Astrocyte (in vitro differentiated cells and primary cell): ENCODE results near the gene SMARCD1. TPM values are rescaled to one million over a fixed set of nuclear protein-coding genes. Genes with fewer than 3 reads are reported as not detected.
A peak's percentile ranks its signal among the peaks of the same experiment; 100 is the strongest.

Source experiments
- DNase-seq: peaks from one replicate; pipeline ENCODE4 v3.0.0-alpha.2; 2010; ENCODE audit warnings: low read depth
- FAIRE-seq: peaks from 2 replicates; lab custom pipeline; 2011; peaks lifted over from hg19 to GRCh38; lab: Jason Lieb, UNC
- H2AFZ ChIP-seq: 2 replicates; pipeline ENCODE4 v1.6.0; 2012; ENCODE audit warnings: low read depth, low read length, inconsistent platforms
- H3K27ac ChIP-seq: 2 replicates; pipeline ENCODE4 v1.5.1; 2011; ENCODE audit warnings: low read depth, low read length, inconsistent platforms
- H3K27me3 ChIP-seq: 2 replicates; pipeline ENCODE4 v1.6.0; 2011; ENCODE audit warnings: low read length, inconsistent platforms; ENCODE audit not compliant: insufficient read depth
- H3K36me3 ChIP-seq: 2 replicates; pipeline ENCODE4 v1.5.1; 2011; ENCODE audit warnings: low read length, inconsistent platforms; ENCODE audit not compliant: insufficient read depth
- H3K4me1 ChIP-seq: 2 replicates; pipeline ENCODE4 v1.5.1; 2011; ENCODE audit warnings: low read length, inconsistent platforms; ENCODE audit not compliant: insufficient read depth
- H3K4me2 ChIP-seq: 2 replicates; pipeline ENCODE4 v1.6.0; 2012; ENCODE audit warnings: low read length, inconsistent platforms
- H3K4me3 ChIP-seq: 2 replicates; pipeline ENCODE4 v1.5.1; 2011; ENCODE audit warnings: low read depth, mild to moderate bottlenecking, low read length, inconsistent platforms; ENCODE audit not compliant: insufficient read depth
- H3K79me2 ChIP-seq: 2 replicates; pipeline ENCODE4 v1.6.0; 2012; ENCODE audit warnings: mild to moderate bottlenecking, low read length, inconsistent platforms; ENCODE audit not compliant: insufficient read depth
- H3K9ac ChIP-seq: 2 replicates; pipeline ENCODE4 v1.6.0; 2012; ENCODE audit warnings: mild to moderate bottlenecking, low read length, inconsistent platforms
- H3K9me3 ChIP-seq: 2 replicates; pipeline ENCODE4 v1.5.1; 2012; ENCODE audit warnings: low read depth, mild to moderate bottlenecking, low read length, inconsistent platforms; ENCODE audit not compliant: insufficient read depth
- H4K20me1 ChIP-seq: 2 replicates; pipeline ENCODE4 v1.6.0; 2012; ENCODE audit warnings: low read length, inconsistent platforms; ENCODE audit not compliant: insufficient read depth
- H3K27ac Mint-ChIP-seq: one replicate; pipeline ENCODE4 v1.8.0; 2021; ENCODE audit warnings: mild to moderate bottlenecking, mixed read lengths; ENCODE audit not compliant: unreplicated experiment
- H3K27me3 Mint-ChIP-seq: one replicate; pipeline ENCODE4 v1.8.0; 2021; ENCODE audit warnings: low read depth, mixed read lengths; ENCODE audit not compliant: unreplicated experiment
- H3K36me3 Mint-ChIP-seq: one replicate; pipeline ENCODE4 v1.8.0; 2021; ENCODE audit warnings: low read depth, mixed read lengths; ENCODE audit not compliant: unreplicated experiment
- H3K4me1 Mint-ChIP-seq: one replicate; pipeline ENCODE4 v1.8.0; 2021; ENCODE audit warnings: low read depth, mixed read lengths; ENCODE audit not compliant: unreplicated experiment
- H3K4me3 Mint-ChIP-seq: one replicate; pipeline ENCODE4 v1.8.0; 2021; ENCODE audit warnings: mild to moderate bottlenecking, moderate library complexity, mixed read lengths; ENCODE audit not compliant: unreplicated experiment
- H3K9me3 Mint-ChIP-seq: one replicate; pipeline ENCODE4 v1.8.0; 2021; ENCODE audit warnings: mild to moderate bottlenecking, mixed read lengths; ENCODE audit not compliant: unreplicated experiment
- CTCF ChIP-seq: IDR thresholded peaks from 2 replicates; pipeline ENCODE4 v1.5.1; 2011; ENCODE audit warnings: low read depth, mild to moderate bottlenecking, inconsistent platforms, low read length, moderate library complexity; ENCODE audit not compliant: insufficient read depth
- EZH2 ChIP-seq: IDR thresholded peaks from 2 replicates; pipeline ENCODE4 v1.6.1; 2012; ENCODE audit warnings: mild to moderate bottlenecking, low read length, inconsistent platforms; ENCODE audit not compliant: insufficient read depth
- total RNA-seq: library from RNA; stranded (reverse); gene quantifications from 2 replicates; pipeline ENCODE4 v1.2.1, GENCODE V29; 2021

Gene SMARCD1
- total RNA-seq, 1 donor from 2014 or later, result 64.4 TPM

- peaks cover 26% of the 10 kb centered on the region for H3K27me3 ChIP-seq
- no peaks in the 10 kb centered on the region for H3K79me2 ChIP-seq
- no peaks in the 10 kb centered on the region for H3K36me3 Mint-ChIP-seq
- peaks cover 3% of the 10 kb centered on the region for H3K4me1 ChIP-seq
- no peak overlapping the region for H2AFZ ChIP-seq
- no peaks in the 10 kb centered on the region for H4K20me1 ChIP-seq
- no peak for FAIRE-seq
- no peak overlapping the region for H3K27ac ChIP-seq
- no peak overlapping the region for H3K27ac Mint-ChIP-seq
- DNase-seq, result no peak
- no peak overlapping the region for H3K9ac ChIP-seq
- H3K27me3 Mint-ChIP-seq, result peaks cover 52% of the 10 kb centered on the region
- peaks cover 2% of the 10 kb centered on the region for H3K4me1 Mint-ChIP-seq
- no peaks in the 10 kb centered on the region for H3K36me3 ChIP-seq
- H3K4me2 ChIP-seq, result no peak overlapping the region
- H3K4me3 ChIP-seq, result no peak overlapping the region
- H3K9me3 Mint-ChIP-seq, result peaks cover 2% of the 10 kb centered on the region
- no peaks in the 10 kb centered on the region for H3K9me3 ChIP-seq
- H3K4me3 Mint-ChIP-seq, result no peak overlapping the region
- TF ChIP-seq EZH2 (no peak), CTCF (no peak)
These were observed 35.7 kb upstream of the SMARCD1 start for GRCh38 chr12:50049254-50050118.

GRCh38 chr12:50050119-50050385, 35.1 kb upstream of the SMARCD1 start:
- H3K4me3 Mint-ChIP-seq, result no peak overlapping the region

More at GRCh38 chr12:50050119-50050385, 35.1 kb upstream of the SMARCD1 start:
- no peak overlapping the region for H3K4me3 ChIP-seq
- Mint-ChIP-seq H3K27me3 (peaks cover 52% of the 10 kb centered on the region), H3K4me1 (peaks cover 2% of the 10 kb centered on the region), H3K27ac (no peak overlapping the region), H3K9me3 (peaks cover 2% of the 10 kb centered on the region), H3K36me3 (no peaks in the 10 kb centered on the region)
- peak overlapping the region; percentile 83 for H3K4me2 ChIP-seq
- no peaks in the 10 kb centered on the region for H3K9me3 ChIP-seq
- H3K4me1 ChIP-seq, result peaks cover 3% of the 10 kb centered on the region
- FAIRE-seq (no peak), DNase-seq (no peak)
- H3K27ac ChIP-seq, result no peak overlapping the region
- no peaks in the 10 kb centered on the region for H4K20me1 ChIP-seq
- H3K79me2 ChIP-seq, result no peaks in the 10 kb centered on the region
- H3K36me3 ChIP-seq, result no peaks in the 10 kb centered on the region
- peaks cover 26% of the 10 kb centered on the region for H3K27me3 ChIP-seq
- H2AFZ ChIP-seq, result peak overlapping the region; percentile 64
- TF ChIP-seq CTCF, result no peak
- no peak for TF ChIP-seq EZH2
- no peak overlapping the region for H3K9ac ChIP-seq
